HCT116 (cell line): Measurements from ENCODE around the gene C1QB. TPM values are rescaled to one million over a fixed set of nuclear protein-coding genes. Genes with fewer than 3 reads are reported as not detected.

Experiments used
- ATAC-seq: fragments of 200-7000 bp; cut with Tn5 transposase; 2 replicates; pipeline ENCODE4 v1.9.1; 2020; ENCODE audit warnings: mild to moderate bottlenecking, moderate library complexity
- BruUV-seq: library from RNA; stranded (reverse); fragments of 400-500 nt; replicated peaks from 2 replicates; lab custom pipeline; 2021; lab: Mats Ljungman, UMichigan
- CTCF ChIA-PET: fragments of 300-600 bp; sonication (Branson Sonifier 250); formaldehyde crosslinking; loops from one replicate; lab custom pipeline; 2021; ENCODE audit warnings: antibody characterized with exemption; lab: Charles Lee
- POLR2A ChIA-PET: fragments of 300-600, 350-600 bp; sonication (Branson Sonifier 250); formaldehyde crosslinking; loops from one replicate; lab custom pipeline; 2021; ENCODE audit warnings: antibody characterized with exemption; lab: Charles Lee
- RAD21 ChIA-PET, 2 experiments: fragments of 300-600 bp; sonication (Branson Sonifier 250); formaldehyde crosslinking; loops; one replicate each; lab custom pipeline; 2023; ENCODE audit warnings: low total read pairs in 2 of 2; ENCODE audit not compliant: uncharacterized antibody in 2 of 2, unreplicated experiment in 2 of 2, low non-redundant PET in 1 of 2; lab: Charles Lee
- DNase-seq: peaks from one replicate; pipeline ENCODE4 v3.0.0-alpha.2; 2010; ENCODE audit warnings: low read depth, low spot score
- H2AFZ ChIP-seq: fragments of 200-600 bp; shearing (Covaris generic), sonication (generic); 2 replicates; pipeline ENCODE4 v1.6.1; 2017; ENCODE audit warnings: low read depth, mixed run types, mixed read lengths, antibody characterized with exemption, low read length; ENCODE audit not compliant: poor library complexity, severe bottlenecking
- H3K27ac ChIP-seq: 2 replicates; pipeline ENCODE4 v1.5.1; 2012; ENCODE audit warnings: low read depth, low read length
- H3K27me3 ChIP-seq: fragments of 200-600 bp; sonication (generic); 2 replicates; pipeline ENCODE4 v1.6.1; 2016; ENCODE audit warnings: mixed run types, low read length, mixed read lengths; ENCODE audit not compliant: insufficient read depth
- H3K36me3 ChIP-seq, 2 experiments: fragments of 200-500 bp in 1 of 2; fragments of 200-600 bp in 1 of 2; sonication (Bioruptor generic) in 1 of 2; sonication (generic) in 1 of 2; 2 replicates each; pipeline versions ENCODE4 v1.5.1 to v1.6.1; 2014 to 2016; ENCODE audit warnings: low read length in 2 of 2, inconsistent platforms in 1 of 2, mixed read lengths in 1 of 2, mixed run types in 1 of 2; ENCODE audit not compliant: insufficient read depth in 2 of 2, control insufficient read depth in 1 of 2
- H3K4me1 ChIP-seq, 2 experiments: fragments of 200-600 bp in 1 of 2; sonication (generic) in 1 of 2; 2 replicates each; pipeline versions ENCODE4 v1.5.1 to v1.6.1; 2012 to 2017; ENCODE audit warnings: low read length in 2 of 2, inconsistent platforms in 1 of 2, mild to moderate bottlenecking in 1 of 2, mixed read lengths in 1 of 2, mixed run types in 1 of 2, moderate library complexity in 1 of 2; ENCODE audit not compliant: insufficient read depth in 2 of 2, control insufficient read depth in 1 of 2
- H3K4me2 ChIP-seq: fragments of 200-600 bp; sonication (generic); 2 replicates; pipeline ENCODE4 v1.6.1; 2017; ENCODE audit warnings: mixed run types, low read length, mixed read lengths
- H3K4me3 ChIP-seq, 2 experiments: fragments of 200-600 bp in 1 of 2; sonication (generic) in 1 of 2; replicated peaks in 1 of 2; 2 replicates each; pipeline ENCODE4 v1.5.1; 2011 to 2016; ENCODE audit warnings: low read length in 2 of 2, control low read depth in 1 of 2, low read depth in 1 of 2, mild to moderate bottlenecking in 1 of 2, mixed read lengths in 1 of 2, mixed run types in 1 of 2
- H3K79me2 ChIP-seq: fragments of 200-600 bp; sonication (generic); 2 replicates; pipeline ENCODE4 v1.6.1; 2017; ENCODE audit warnings: mild to moderate bottlenecking, mixed run types, low read length, moderate library complexity, mixed read lengths; ENCODE audit not compliant: insufficient read depth
- H3K9ac ChIP-seq: fragments of 200-600 bp; sonication (generic); 2 replicates; pipeline ENCODE4 v1.6.1; 2016; ENCODE audit warnings: low read length, mixed read lengths
- H3K9me2 ChIP-seq: fragments of 200-600 bp; sonication (generic), shearing (Covaris generic); 2 replicates; pipeline ENCODE4 v1.6.1; 2017; ENCODE audit warnings: mixed run types, mild to moderate bottlenecking, moderate library complexity; ENCODE audit not compliant: insufficient read depth
- H3K9me3 ChIP-seq, 2 experiments: fragments of 200-500 bp in 1 of 2; fragments of 200-600 bp in 1 of 2; sonication (Bioruptor generic) in 1 of 2; sonication (generic) in 1 of 2; 2 replicates each; pipeline ENCODE4 v1.6.1; 2014 to 2017; ENCODE audit warnings: low read length in 2 of 2, mixed read lengths in 2 of 2, inconsistent platforms in 1 of 2, low read depth in 1 of 2, mild to moderate bottlenecking in 1 of 2, mixed run types in 1 of 2, moderate library complexity in 1 of 2; ENCODE audit not compliant: control insufficient read depth in 1 of 2, insufficient read depth in 1 of 2
- H4K20me1 ChIP-seq: fragments of 200-600 bp; sonication (generic), shearing (Covaris generic); 2 replicates; pipeline ENCODE4 v1.6.1; 2017; ENCODE audit warnings: mixed run types, mild to moderate bottlenecking, moderate library complexity; ENCODE audit not compliant: insufficient read depth
- CBX3 ChIP-seq: IDR thresholded peaks from 2 replicates; pipeline ENCODE4 v1.6.1; 2012; ENCODE audit warnings: low read depth
- CEBPB ChIP-seq: IDR thresholded peaks from 2 replicates; pipeline ENCODE4 v1.6.1; 2012; ENCODE audit warnings: low read depth
- EGR1 ChIP-seq: IDR thresholded peaks from 2 replicates; pipeline ENCODE4 v1.6.1; 2012; ENCODE audit warnings: low read depth
- ELF1 ChIP-seq: IDR thresholded peaks from 2 replicates; pipeline ENCODE4 v1.6.1; 2012; ENCODE audit warnings: low read depth, borderline replicate concordance
- EZH2phosphoT487 ChIP-seq: fragments of 200-600 bp; IDR thresholded peaks from 2 replicates; pipeline ENCODE4 v1.6.1; 2018; ENCODE audit warnings: antibody characterized with exemption, borderline replicate concordance
- FOSL1 ChIP-seq: IDR thresholded peaks from 2 replicates; pipeline ENCODE4 v1.6.1; 2012; ENCODE audit warnings: low read depth
- POLR2A ChIP-seq: IDR thresholded peaks from 2 replicates; pipeline ENCODE4 v1.7.0; 2011; ENCODE audit warnings: borderline replicate concordance; ENCODE audit not compliant: insufficient read depth, insufficient read length; ENCODE audit errors: extremely low read depth
- POLR2AphosphoS5 ChIP-seq: IDR thresholded peaks from 2 replicates; pipeline ENCODE4 v1.6.1; 2011; ENCODE audit warnings: mild to moderate bottlenecking, low read depth, low read length, moderate library complexity
- RAD21 ChIP-seq: IDR thresholded peaks from 2 replicates; pipeline ENCODE4 v1.6.1; 2012; ENCODE audit warnings: low read depth, mild to moderate bottlenecking
- SIN3A ChIP-seq: IDR thresholded peaks from 2 replicates; pipeline ENCODE4 v1.6.1; 2012; ENCODE audit warnings: low read depth
- SP1 ChIP-seq: IDR thresholded peaks from 2 replicates; pipeline ENCODE4 v1.6.1; 2012; ENCODE audit warnings: low read depth
- SRF ChIP-seq: IDR thresholded peaks from 2 replicates; pipeline ENCODE4 v1.6.1; 2012; ENCODE audit warnings: low read depth
- TCF7L2 ChIP-seq: IDR thresholded peaks from 2 replicates; pipeline ENCODE4 v1.7.0; 2011; ENCODE audit warnings: borderline replicate concordance, inconsistent platforms; ENCODE audit not compliant: insufficient read depth, insufficient read length; ENCODE audit errors: extremely low read depth
- YY1 ChIP-seq: IDR thresholded peaks from 2 replicates; pipeline ENCODE4 v1.6.1; 2011; ENCODE audit warnings: low read length, low read depth, moderate library complexity, mild to moderate bottlenecking; ENCODE audit not compliant: insufficient replicate concordance; ENCODE audit errors: extremely low read depth
- ZFX ChIP-seq: fragments of 450-650 bp; IDR thresholded peaks from 2 replicates; pipeline ENCODE4 v1.6.1; 2017
- ZNF274 ChIP-seq: fragments of 200-500 bp; sonication (Bioruptor generic); IDR thresholded peaks from 2 replicates; pipeline ENCODE4 v1.6.1; 2014; ENCODE audit warnings: mild to moderate bottlenecking, low read depth, low read length, inconsistent platforms
- intact Hi-C: fragments of 100-400 bp; cut with micrococcal nuclease; formaldehyde crosslinking; loops from 2 replicates; pipeline ENCODE4 v1.10.0; 2022
- total RNA-seq: library from RNA; stranded (reverse); gene quantifications from one replicate; pipeline ENCODE4 v1.2.1, GENCODE V29; 2021; ENCODE audit not compliant: unreplicated experiment
- TF ChIP-seq, protein P1 (sequence below): IDR thresholded peaks from 2 replicates; pipeline ENCODE4 v1.6.1; 2011; ENCODE audit warnings: mild to moderate bottlenecking, low read length, moderate library complexity; ENCODE audit not compliant: insufficient replicate concordance; ENCODE audit errors: extremely low read depth
- TF ChIP-seq, protein P2 (sequence below): IDR thresholded peaks from 2 replicates; pipeline ENCODE4 v1.6.1; 2012
- TF ChIP-seq, protein P3 (sequence below): IDR thresholded peaks from 2 replicates; pipeline ENCODE4 v1.6.1; 2012
- TF ChIP-seq, protein P4 (sequence below), 3 experiments: fragments of 200-600 bp in 1 of 3; sonication (generic) in 1 of 3; IDR thresholded peaks in 2 of 3; conservative IDR thresholded peaks in 1 of 3; 2 replicates each; pipeline ENCODE4 v1.5.1; 2012 to 2017; ENCODE audit warnings: low read depth in 2 of 3, low read length in 2 of 3, antibody characterized with exemption in 1 of 3, borderline replicate concordance in 1 of 3, control low read depth in 1 of 3, mild to moderate bottlenecking in 1 of 3, mixed read lengths in 1 of 3, mixed run types in 1 of 3, moderate library complexity in 1 of 3; ENCODE audit not compliant: insufficient read depth in 1 of 3

The C1QB gene
- total RNA-seq, 1 experiment from 2014 or later, result 0.32 TPM

DNA sequence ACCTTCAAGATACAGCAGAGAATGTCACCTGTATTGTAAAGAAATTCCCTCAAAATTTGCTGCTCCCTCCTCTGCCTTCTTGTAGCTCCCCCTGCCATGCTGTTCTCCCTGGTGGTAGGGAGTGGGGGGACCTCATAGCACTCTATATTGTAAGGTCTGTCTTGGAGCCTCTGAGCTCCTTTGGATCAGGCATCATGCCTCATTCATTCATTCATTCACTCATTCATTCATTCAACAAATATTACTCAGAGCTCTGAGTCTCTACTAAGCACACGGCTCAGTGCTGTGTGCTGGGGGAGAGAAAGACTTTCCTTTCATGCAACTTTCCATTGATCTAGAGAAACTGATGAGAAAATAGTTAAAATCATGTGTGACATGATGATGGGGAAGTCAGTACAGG, 30.5 kb downstream of the C1QB start:
- DNase-seq, result no peak
- H3K27me3 ChIP-seq, result no peaks in the 10 kb centered on the region
- intact Hi-C loops, result no loop called here
- no peak overlapping the region for H3K4me2 ChIP-seq
- H3K4me1 ChIP-seq, result peaks cover 0 to 2% of the 10 kb centered on the region in 2 experiments; a peak in 1 of 4 replicates
- TF ChIP-seq POLR2A (no peak), TCF7L2 (no peak), ELF1 (no peak), SIN3A (no peak), ZFX (no peak), SRF (no peak), CBX3 (no peak), CEBPB (no peak), ZNF274 (no peak), YY1 (no peak), SP1 (no peak), EGR1 (no peak), POLR2AphosphoS5 (no peak), EZH2phosphoT487 (no peak), FOSL1 (no peak), RAD21 (no peak)
- TF ChIP-seq, protein P1, sequence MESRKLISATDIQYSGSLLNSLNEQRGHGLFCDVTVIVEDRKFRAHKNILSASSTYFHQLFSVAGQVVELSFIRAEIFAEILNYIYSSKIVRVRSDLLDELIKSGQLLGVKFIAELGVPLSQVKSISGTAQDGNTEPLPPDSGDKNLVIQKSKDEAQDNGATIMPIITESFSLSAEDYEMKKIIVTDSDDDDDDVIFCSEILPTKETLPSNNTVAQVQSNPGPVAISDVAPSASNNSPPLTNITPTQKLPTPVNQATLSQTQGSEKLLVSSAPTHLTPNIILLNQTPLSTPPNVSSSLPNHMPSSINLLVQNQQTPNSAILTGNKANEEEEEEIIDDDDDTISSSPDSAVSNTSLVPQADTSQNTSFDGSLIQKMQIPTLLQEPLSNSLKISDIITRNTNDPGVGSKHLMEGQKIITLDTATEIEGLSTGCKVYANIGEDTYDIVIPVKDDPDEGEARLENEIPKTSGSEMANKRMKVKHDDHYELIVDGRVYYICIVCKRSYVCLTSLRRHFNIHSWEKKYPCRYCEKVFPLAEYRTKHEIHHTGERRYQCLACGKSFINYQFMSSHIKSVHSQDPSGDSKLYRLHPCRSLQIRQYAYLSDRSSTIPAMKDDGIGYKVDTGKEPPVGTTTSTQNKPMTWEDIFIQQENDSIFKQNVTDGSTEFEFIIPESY, result no peak
- TF ChIP-seq, protein P2, sequence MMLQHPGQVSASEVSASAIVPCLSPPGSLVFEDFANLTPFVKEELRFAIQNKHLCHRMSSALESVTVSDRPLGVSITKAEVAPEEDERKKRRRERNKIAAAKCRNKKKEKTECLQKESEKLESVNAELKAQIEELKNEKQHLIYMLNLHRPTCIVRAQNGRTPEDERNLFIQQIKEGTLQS, result no peak
- TF ChIP-seq, protein P3, sequence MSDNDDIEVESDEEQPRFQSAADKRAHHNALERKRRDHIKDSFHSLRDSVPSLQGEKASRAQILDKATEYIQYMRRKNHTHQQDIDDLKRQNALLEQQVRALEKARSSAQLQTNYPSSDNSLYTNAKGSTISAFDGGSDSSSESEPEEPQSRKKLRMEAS, result no peak
- TF ChIP-seq, protein P4, sequence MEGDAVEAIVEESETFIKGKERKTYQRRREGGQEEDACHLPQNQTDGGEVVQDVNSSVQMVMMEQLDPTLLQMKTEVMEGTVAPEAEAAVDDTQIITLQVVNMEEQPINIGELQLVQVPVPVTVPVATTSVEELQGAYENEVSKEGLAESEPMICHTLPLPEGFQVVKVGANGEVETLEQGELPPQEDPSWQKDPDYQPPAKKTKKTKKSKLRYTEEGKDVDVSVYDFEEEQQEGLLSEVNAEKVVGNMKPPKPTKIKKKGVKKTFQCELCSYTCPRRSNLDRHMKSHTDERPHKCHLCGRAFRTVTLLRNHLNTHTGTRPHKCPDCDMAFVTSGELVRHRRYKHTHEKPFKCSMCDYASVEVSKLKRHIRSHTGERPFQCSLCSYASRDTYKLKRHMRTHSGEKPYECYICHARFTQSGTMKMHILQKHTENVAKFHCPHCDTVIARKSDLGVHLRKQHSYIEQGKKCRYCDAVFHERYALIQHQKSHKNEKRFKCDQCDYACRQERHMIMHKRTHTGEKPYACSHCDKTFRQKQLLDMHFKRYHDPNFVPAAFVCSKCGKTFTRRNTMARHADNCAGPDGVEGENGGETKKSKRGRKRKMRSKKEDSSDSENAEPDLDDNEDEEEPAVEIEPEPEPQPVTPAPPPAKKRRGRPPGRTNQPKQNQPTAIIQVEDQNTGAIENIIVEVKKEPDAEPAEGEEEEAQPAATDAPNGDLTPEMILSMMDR (IDR thresholded peaks at IDR 0.05 in 2 of 3, conservative IDR thresholded peaks at IDR 0.05 in 1 of 3; ENCODE audit: borderline replicate concordance in 1 of 3, insufficient read depth in 1 of 3, low read depth in 2 of 3, low read length in 2 of 3), result no peak
- no peaks in the 10 kb centered on the region for H4K20me1 ChIP-seq
- CTCF ChIA-PET, result interaction anchor here (1.2 to 1.5 kb wide), 2 partner anchors 9 to 178 kb away, joined by 3 to 4 read pairs; no protein-coding TSS in a partner anchor
- POLR2A ChIA-PET, result no interaction called here
- RAD21 ChIA-PET, result no interaction called here
- H3K79me2 ChIP-seq, result no peaks in the 10 kb centered on the region
- H3K4me3 ChIP-seq, result no peak overlapping the region
- no peaks in the 10 kb centered on the region for H3K9me2 ChIP-seq
- no peak overlapping the region for H2AFZ ChIP-seq
- H3K36me3 ChIP-seq, result no peaks in the 10 kb centered on the region
- no peak for ATAC-seq
- H3K9ac ChIP-seq, result no peak overlapping the region
- H3K9me3 ChIP-seq, result no peaks in the 10 kb centered on the region
- no TSS peak for BruUV-seq
- no peak overlapping the region for H3K27ac ChIP-seq
